Gastrocnemius medialis (tissue), 4 donors: ENCODE measurements around the gene DISP2.

ENCODE experiments used
- POLR2A ChIP-seq, 2 donors: fragments of 450-650 bp; IDR thresholded peaks; one replicate each; pipeline ENCODE4 v1.6.1; 2017; ENCODE audit warnings: antibody characterized with exemption in 2 of 2, mild to moderate bottlenecking in 2 of 2, moderate library complexity in 2 of 2
- TF ChIP-seq, protein P1 (sequence below), 5 experiments: fragments of 450-650 bp in 3 of 5; fragments of 200-600 bp in 2 of 5; sonication (generic) in 2 of 5; IDR thresholded peaks in 4 of 5; conservative IDR thresholded peaks in 1 of 5; 1 replicate in 4 of 5; 2 replicates in 1 of 5; pipeline ENCODE4 v1.5.1; 2016 to 2019; ENCODE audit warnings: antibody characterized with exemption in 5 of 5, mild to moderate bottlenecking in 3 of 5, moderate library complexity in 3 of 5

DNA sequence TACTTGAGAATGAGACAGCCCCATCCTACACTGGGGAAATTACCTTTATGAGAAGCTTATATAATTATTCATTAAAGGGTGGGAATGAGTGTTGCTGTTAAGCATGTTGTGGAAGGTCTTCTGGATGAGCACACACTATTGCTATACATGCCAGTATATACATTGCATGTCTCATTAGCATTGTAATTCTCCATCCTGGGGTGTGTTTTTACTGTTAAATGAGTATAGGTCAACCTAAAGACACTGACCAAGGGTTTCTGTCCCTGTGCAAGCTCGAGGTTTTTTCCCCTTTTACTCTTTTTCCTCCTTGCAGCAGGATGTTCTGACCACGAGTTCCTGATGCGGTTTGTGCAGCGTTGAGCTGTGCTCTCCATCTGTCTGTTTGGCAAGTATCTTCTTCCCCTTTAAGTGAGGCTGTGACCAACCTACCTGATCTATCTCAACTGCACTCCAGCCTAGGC lies 40.4 kb downstream of the DISP2 start:
- TF ChIP-seq, protein P1, sequence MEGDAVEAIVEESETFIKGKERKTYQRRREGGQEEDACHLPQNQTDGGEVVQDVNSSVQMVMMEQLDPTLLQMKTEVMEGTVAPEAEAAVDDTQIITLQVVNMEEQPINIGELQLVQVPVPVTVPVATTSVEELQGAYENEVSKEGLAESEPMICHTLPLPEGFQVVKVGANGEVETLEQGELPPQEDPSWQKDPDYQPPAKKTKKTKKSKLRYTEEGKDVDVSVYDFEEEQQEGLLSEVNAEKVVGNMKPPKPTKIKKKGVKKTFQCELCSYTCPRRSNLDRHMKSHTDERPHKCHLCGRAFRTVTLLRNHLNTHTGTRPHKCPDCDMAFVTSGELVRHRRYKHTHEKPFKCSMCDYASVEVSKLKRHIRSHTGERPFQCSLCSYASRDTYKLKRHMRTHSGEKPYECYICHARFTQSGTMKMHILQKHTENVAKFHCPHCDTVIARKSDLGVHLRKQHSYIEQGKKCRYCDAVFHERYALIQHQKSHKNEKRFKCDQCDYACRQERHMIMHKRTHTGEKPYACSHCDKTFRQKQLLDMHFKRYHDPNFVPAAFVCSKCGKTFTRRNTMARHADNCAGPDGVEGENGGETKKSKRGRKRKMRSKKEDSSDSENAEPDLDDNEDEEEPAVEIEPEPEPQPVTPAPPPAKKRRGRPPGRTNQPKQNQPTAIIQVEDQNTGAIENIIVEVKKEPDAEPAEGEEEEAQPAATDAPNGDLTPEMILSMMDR (IDR thresholded peaks at IDR 0.05 in 4 of 5, conservative IDR thresholded peaks at IDR 0.05 in 1 of 5) = no peak
- TF ChIP-seq POLR2A (IDR thresholded peaks at IDR 0.05) = no peak
